Measurements from ENCODE around the gene GPR146. TPM values are rescaled to one million over a fixed set of nuclear protein-coding genes. Genes with fewer than 3 reads are reported as not detected.

Gene GPR146
- total RNA-seq, 1 experiment from 2014 or later = 3.4 TPM

DNA sequence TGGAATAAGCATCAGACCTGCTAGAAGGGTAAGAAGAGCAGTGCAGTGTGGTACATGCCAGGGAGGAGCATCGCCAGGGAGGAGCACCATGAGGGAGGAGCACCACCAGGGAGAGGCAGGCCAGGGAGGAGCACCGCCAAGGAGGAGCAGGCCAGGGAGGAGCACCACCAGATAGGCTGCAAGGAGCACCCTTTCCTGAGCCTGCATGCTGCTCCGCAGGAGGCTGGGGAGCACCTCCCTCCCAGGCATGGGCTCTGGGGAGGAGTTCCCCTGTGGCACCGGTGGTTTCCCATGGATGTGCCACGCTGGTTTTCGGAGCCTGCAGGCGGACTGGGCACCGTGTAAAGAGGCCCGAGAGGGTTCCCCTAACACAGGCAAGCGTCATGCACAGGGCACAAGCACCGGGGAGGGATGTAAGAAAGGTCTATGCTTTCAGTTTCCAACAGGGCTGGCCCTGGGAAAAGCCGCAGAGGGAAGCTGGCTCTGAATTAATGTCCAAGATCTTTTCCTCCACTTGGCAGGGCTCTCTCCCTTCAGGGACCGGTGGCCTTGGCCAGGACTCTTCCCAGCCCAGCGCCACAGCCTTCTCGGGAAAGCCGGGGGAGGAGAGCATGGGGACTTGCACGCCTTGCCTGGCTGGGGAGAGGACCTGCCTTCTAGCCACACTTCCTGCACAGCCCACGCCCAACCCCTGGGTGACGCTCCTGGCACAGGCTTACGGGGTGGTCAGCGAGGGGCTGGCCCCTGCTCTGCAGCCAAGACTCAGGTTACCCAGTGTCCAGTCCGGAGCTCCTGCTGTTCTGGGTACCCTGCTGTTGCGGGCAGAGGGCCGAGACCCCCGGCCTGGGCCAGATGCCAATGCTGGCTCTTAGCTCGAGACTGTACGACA lies 32.1 kb downstream of the GPR146 start:
- DNase-seq (ENCODE audit: low spot score) = no peak

- DNase-seq (ENCODE audit: low spot score) = no peak
These were observed 34.2 kb downstream of the GPR146 start for GRCh38 chr7:1078519-1078918.

GRCh38 chr7:1078985-1079384 lies 34.6 kb downstream of the GPR146 start:
- DNase-seq (ENCODE audit: low spot score) = no peak

- no peak for DNase-seq (ENCODE audit: low spot score)
These were observed 35.2 kb downstream of the GPR146 start for GRCh38 chr7:1079546-1079945.

- DNase-seq (ENCODE audit: low spot score) = no peak
These were observed 36.0 kb downstream of the GPR146 start for GRCh38 chr7:1080252-1080920.

- DNase-seq (ENCODE audit: low spot score) = no peak
These were observed 36.5 kb downstream of the GPR146 start for GRCh38 chr7:1080921-1081255.

DNA sequence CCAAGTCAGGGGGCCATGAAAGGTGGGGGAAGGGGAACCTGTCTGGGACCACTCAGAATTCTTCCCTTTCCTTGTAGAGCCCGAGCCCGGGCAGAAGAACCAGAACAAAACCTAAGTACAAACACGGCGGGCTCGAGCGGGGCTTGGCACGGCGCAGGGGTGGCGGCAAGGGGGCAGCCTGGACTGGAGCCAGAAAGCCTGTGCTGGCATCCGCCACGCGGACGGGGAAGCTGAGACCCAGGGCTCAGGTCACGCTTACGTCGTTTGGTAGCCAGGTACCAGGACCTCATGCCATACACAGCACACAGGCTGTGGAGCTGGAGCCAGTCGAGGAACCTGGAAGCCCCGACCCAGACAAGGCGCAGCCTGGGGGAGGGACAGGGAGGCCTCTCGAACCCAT lies 37.0 kb downstream of the GPR146 start:
- no peak for DNase-seq (ENCODE audit: low spot score)

DNA sequence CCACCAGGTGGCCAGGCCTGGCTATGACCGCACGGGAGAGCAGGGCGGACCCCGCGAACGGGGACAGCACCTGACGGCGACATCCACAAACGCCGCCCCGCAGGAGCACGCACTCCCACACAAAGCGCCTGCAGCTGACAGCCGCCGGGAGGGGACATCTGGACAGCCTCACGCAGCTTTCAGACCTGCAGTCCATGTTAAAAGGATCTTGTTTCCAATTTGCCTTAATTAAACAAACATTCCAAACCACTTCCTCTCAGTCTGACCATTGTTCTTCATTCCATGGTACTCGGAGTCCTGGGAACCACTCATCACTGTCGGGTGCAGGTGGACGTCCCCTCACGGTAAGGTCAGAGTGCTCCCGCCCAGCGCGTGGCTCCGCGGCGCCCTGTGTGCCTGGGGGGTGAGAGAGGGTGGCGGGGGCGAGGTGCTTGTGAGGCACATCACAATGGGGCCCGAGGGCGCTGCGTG lies 37.6 kb downstream of the GPR146 start:
- peak; percentile 97 for DNase-seq (ENCODE audit: low spot score)

DNA sequence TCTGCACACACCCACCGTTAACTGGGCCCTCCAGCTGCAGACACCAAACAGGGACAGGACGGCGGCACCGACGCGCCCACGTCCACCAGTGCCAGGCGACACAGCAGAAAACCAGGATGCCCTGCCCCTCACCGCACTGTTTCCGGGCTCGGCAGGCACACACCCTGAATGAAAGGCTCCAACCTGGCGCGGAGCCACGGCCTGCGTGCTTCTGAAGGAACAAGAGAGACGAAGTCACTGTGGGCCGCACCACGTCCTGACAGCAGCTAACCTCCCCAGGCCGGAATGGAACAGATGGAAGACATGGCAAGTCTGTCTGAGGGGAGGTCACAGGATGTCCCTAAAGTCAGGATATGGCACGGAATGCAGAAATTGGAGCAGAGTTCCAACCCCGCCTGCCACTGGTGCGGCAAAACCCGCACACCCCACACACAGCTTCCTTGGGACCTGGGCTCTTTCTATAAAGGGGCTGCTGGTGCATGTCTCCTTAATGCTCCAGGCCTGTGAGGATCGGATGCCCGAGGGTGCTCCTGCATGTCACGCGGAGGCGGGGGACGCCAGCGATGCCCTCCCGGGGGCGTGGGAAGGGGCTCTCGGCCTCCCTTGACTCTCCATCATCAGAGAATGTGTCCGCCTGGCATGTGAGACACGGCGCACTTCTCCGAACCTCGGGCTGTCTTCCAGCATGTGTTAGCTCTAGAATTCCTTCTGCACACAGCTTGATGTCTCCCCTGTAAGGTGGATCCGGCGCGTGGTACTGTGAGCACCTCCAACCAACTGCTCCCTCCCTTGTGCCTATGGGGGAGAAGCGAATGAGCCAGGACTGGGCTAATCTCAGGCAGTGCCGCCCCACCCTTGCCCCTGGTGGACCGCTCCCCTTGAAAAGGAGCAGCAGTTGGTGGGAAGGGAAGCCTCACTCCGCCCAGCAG lies 39.6 kb downstream of the GPR146 start:
- no peak for DNase-seq (ENCODE audit: low spot score)

- DNase-seq (ENCODE audit: low spot score) = no peak
These were observed 40.9 kb downstream of the GPR146 start for GRCh38 chr7:1085266-1085665.

DNA sequence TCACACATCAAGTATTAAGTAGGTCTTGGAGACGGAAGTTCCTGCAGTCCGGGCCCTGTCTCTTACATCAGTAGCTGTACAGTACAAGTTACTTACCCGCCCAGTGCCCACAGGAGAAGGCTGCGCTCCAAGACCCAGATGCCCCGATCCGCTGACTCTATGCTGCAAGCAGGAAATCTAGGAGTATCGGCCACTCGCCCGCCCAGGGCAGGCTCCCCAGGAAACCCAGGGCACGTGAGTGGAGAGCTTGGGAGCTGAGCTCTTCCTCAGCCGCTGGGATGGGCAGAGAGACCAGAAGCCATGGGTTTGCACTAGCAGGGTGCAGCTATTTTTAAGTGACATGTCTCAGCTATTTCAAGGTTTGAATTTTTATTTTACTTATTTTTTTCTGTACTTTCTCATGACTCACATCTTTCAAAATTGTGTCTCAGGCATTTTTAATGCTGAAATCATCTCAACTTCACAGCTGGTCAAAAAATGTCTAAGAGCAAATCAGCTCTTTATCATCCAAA lies 41.6 kb downstream of the GPR146 start:
- no peak for DNase-seq (ENCODE audit: low spot score)

GRCh38 chr7:1086588-1087464 lies 42.5 kb downstream of the GPR146 start:
- peak; percentile 71 for DNase-seq (ENCODE audit: low spot score)

DNA sequence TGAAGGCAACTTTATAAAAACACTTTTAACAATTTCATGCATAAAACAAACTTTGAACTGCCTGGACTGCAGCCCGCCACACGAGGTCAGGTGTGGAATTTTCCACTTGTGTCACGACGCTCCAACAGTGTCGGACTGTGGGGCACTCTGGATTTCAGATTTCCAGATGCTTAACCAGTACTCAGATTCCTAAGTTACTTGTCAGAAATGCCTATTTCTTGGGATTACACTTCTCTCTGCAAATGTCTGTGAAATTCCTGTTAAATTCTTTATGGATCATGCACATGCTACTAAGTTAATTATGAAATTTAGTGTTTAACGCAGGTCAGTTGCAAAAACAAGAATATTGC lies 43.1 kb downstream of the GPR146 start:
- DNase-seq (ENCODE audit: low spot score) = no peak

- peak; percentile 81 for DNase-seq (ENCODE audit: low spot score)
These were observed 43.9 kb downstream of the GPR146 start, which contains the start of gene GPER1 for GRCh38 chr7:1087952-1088920. TSS of gene GPER1 (plus strand) at chr7:1088113. CDS start at chr7:1091729, 3,616 bp downstream.

DNA sequence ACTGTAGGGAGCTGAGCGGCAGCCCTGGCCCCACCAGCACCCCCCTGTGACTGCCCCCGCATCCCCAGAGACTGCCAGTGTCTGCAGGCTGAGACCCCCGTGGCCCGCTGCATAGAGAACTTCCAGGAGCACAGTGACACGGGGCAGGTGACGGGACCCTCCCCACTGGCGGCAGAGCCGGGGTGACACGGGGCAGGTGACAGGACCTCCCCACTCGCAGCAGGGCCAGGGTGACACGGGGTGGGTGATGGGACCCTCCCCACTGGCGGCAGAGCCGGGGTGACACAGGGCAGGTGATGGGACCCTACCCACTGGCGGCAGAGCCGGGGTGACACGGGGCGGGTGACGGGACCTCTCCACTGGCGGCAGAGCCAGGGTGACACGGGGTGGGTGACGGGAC lies 45.9 kb downstream of the GPR146 start:
- no peak for DNase-seq (ENCODE audit: low spot score)

DNA sequence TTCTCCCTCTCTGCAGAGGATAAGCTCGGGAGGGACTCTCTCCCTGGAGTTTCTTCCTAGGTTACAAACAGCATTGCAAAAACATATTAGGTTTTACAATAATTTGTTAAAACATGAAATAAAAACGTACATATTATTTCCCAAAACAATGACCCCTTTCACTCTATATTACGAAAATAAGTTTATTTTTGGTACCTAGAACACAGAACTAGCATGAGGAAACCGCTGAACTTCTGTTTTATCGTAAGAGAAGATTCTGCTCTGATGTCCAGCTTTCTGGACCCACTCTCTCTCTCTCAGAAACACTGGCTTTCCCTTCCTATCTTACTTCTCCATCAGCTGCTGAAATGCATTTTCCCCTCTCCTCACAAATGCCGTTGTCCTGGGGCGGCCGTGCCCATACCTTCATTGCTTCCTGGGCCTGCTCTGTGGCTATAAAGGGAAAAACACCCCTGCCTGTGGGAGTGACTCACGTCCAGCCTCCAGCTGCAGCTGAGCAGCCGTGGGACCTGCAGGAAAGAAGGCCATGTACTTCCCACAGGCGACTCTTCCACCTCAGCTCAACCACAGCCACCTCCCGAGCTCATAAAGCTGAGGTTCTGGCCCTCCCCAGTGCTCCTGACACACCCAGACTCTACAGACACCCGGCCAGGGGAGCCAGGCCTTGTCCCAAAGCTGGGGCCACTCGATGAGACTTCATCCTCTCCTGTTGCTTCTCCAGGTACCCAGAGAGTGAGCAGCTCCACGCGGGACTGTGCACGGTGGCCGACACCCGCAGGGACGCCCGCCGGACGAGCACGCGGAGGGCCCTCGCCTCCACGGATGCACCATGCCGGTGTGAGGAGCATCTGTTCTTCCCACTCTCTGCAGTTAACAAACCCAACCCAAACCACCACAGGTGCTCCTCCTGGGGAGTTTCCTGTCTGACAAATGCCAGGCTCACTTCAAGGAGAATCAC lies 46.6 kb downstream of the GPR146 start:
- no peak for DNase-seq (ENCODE audit: low spot score)

DNA sequence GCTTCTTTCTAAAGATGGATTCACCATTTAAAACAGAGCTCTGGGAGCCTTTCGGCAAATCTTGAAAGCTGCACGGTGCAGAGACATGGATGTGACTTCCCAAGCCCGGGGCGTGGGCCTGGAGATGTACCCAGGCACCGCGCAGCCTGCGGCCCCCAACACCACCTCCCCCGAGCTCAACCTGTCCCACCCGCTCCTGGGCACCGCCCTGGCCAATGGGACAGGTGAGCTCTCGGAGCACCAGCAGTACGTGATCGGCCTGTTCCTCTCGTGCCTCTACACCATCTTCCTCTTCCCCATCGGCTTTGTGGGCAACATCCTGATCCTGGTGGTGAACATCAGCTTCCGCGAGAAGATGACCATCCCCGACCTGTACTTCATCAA lies 47.3 kb downstream of the GPR146 start:
- DNase-seq (ENCODE audit: low spot score) = no peak

DNA sequence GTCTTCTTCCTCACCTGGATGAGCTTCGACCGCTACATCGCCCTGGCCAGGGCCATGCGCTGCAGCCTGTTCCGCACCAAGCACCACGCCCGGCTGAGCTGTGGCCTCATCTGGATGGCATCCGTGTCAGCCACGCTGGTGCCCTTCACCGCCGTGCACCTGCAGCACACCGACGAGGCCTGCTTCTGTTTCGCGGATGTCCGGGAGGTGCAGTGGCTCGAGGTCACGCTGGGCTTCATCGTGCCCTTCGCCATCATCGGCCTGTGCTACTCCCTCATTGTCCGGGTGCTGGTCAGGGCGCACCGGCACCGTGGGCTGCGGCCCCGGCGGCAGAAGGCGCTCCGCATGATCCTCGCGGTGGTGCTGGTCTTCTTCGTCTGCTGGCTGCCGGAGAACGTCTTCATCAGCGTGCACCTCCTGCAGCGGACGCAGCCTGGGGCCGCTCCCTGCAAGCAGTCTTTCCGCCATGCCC lies 47.9 kb downstream of the GPR146 start:
- DNase-seq (ENCODE audit: low spot score) = no peak

Data from H4 (cell line).